ENCODE data around the gene NECAB3.

Gene NECAB3

DNA sequence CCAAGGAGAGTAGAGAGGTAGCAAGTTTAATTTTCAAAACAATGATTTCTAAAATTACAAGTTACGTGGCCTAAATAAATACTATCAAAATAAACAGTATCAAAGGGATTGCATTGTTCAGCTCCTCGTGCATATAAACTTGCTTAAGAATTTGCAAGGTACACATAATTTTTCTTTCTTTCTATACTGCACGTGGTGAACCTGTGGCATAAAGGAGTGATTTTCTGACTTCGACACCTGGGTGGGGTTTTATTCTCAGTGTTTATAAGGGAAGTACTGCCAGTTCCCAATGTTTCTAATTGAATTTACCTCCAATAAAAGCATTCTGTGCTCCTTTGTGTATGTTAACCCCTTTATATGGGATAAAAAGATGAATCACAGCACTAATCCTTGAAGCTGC, 62.2 kb downstream of the NECAB3 start:
- no peak overlapping the region for H3K4me3 ChIP-seq (ENCODE audit: control insufficient read depth, low read depth, low read length)
- DNase-seq (ENCODE audit: low read depth): no peak
- TF ChIP-seq, protein P1, sequence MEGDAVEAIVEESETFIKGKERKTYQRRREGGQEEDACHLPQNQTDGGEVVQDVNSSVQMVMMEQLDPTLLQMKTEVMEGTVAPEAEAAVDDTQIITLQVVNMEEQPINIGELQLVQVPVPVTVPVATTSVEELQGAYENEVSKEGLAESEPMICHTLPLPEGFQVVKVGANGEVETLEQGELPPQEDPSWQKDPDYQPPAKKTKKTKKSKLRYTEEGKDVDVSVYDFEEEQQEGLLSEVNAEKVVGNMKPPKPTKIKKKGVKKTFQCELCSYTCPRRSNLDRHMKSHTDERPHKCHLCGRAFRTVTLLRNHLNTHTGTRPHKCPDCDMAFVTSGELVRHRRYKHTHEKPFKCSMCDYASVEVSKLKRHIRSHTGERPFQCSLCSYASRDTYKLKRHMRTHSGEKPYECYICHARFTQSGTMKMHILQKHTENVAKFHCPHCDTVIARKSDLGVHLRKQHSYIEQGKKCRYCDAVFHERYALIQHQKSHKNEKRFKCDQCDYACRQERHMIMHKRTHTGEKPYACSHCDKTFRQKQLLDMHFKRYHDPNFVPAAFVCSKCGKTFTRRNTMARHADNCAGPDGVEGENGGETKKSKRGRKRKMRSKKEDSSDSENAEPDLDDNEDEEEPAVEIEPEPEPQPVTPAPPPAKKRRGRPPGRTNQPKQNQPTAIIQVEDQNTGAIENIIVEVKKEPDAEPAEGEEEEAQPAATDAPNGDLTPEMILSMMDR (IDR thresholded peaks at IDR 0.05; ENCODE audit: control insufficient read depth, insufficient read depth, low read depth, low read length, missing control alignments): no peak

DNA sequence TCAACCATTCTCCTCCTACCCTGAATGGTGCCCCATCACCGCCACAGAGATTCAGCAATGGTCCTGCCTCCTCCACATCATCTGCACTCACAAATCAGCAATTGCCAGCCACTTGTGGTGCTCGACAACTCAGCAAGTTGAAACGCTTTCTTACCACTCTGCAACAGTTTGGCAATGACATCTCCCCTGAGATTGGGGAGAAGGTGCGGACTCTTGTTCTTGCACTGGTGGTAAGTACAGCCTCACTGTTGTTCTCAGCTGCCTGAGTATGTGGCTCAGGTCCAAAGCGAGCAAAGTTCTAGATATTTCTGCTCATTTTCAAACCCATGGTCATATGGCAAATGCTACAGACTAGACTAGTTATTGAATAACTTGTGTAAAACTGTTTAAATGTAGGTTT, 63.1 kb downstream of the NECAB3 start:
- no peak for DNase-seq (ENCODE audit: low read depth)
- H3K4me3 ChIP-seq (ENCODE audit: control insufficient read depth, low read depth, low read length): no peak overlapping the region
- TF ChIP-seq, protein P1 (IDR thresholded peaks at IDR 0.05; ENCODE audit: control insufficient read depth, insufficient read depth, low read depth, low read length, missing control alignments): no peak

DNA sequence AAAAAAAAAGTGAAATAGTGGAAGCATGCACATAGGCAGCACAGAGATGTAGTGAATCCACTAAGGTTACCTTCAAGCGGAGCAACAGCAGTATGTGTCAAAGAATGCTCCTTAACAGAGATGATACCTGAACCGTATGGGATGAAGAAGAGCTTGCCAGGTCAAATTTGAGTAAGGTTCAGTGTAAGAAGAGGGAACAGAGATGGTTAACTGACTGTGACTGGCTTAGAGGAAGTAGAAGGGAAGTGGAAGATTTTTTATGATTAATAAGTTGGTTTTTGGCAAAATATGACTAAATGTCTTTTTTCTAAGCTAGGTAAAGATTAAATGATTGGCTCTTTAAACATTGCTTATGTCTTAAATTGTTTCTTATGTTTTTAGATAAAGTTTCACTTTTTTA, 64.7 kb downstream of the NECAB3 start:
- no peak for DNase-seq (ENCODE audit: low read depth)
- TF ChIP-seq, protein P1 (IDR thresholded peaks at IDR 0.05; ENCODE audit: control insufficient read depth, insufficient read depth, low read depth, low read length, missing control alignments): no peak
- H3K4me3 ChIP-seq (ENCODE audit: control insufficient read depth, low read depth, low read length): no peak overlapping the region
